HG03432 (cell line): ENCODE data around the gene LRRC8C.

Experiments used
- ATAC-seq: cut with Tn5 transposase; IDR thresholded peaks from one replicate; pipeline ENCODE4 v1.9.1; 2021; ENCODE audit warnings: mild to moderate bottlenecking, moderate library complexity; ENCODE audit not compliant: unreplicated experiment

LRRC8C gene

GRCh38 chr1:89633248-89633799 is 404 bp downstream of the LRRC8C start:
- peak; percentile 58 for ATAC-seq

- ATAC-seq, result peak; percentile 4
Observed at GRCh38 chr1:89633800-89634625, 1.1 kb downstream of the LRRC8C start.

- no peak for ATAC-seq
Observed at GRCh38 chr1:89635825-89636815, 3.2 kb downstream of the LRRC8C start.

GRCh38 chr1:89637496-89637895 is 4.6 kb downstream of the LRRC8C start:
- no peak for ATAC-seq

- ATAC-seq, result no peak
Observed at GRCh38 chr1:89640440-89640839, 7.5 kb downstream of the LRRC8C start.

GRCh38 chr1:89641781-89642180 is 8.9 kb downstream of the LRRC8C start:
- no peak for ATAC-seq

GRCh38 chr1:89643577-89643976 is 10.7 kb downstream of the LRRC8C start:
- ATAC-seq, result no peak

- ATAC-seq, result no peak
Observed at GRCh38 chr1:89644119-89644814, 11.3 kb downstream of the LRRC8C start.

GRCh38 chr1:89646259-89646658 is 13.3 kb downstream of the LRRC8C start:
- no peak for ATAC-seq

- no peak for ATAC-seq
Observed at GRCh38 chr1:89649783-89650182, 16.9 kb downstream of the LRRC8C start.

GRCh38 chr1:89652373-89652772 is 19.5 kb downstream of the LRRC8C start:
- no peak for ATAC-seq

- ATAC-seq, result peak; percentile 79
Observed at GRCh38 chr1:89657886-89658285, 25.0 kb downstream of the LRRC8C start.

GRCh38 chr1:89659322-89660081 is 26.6 kb downstream of the LRRC8C start:
- no peak for ATAC-seq

GRCh38 chr1:89660224-89661061 is 27.5 kb downstream of the LRRC8C start:
- no peak for ATAC-seq

GRCh38 chr1:89665941-89666340 is 33.0 kb downstream of the LRRC8C start:
- no peak for ATAC-seq

- no peak for ATAC-seq
Observed at GRCh38 chr1:89666640-89667039, 33.7 kb downstream of the LRRC8C start.

GRCh38 chr1:89667691-89668090 is 34.8 kb downstream of the LRRC8C start:
- ATAC-seq, result no peak

GRCh38 chr1:89668961-89669360 is 36.0 kb downstream of the LRRC8C start:
- no peak for ATAC-seq

GRCh38 chr1:89669441-89669840 is 36.5 kb downstream of the LRRC8C start:
- no peak for ATAC-seq
